SK-N-SH (cell line): ENCODE measurements around the gene COG4. TPM values are rescaled to one million over a fixed set of nuclear protein-coding genes. Genes with fewer than 3 reads are reported as not detected.

Experiments
- CTCF ChIA-PET: fragments of 300-600, 350-600 bp; formaldehyde crosslinking; extraction: SDS; loops from one replicate; lab custom pipeline; 2021; lab: Yijun Ruan, JAX
- POLR2A ChIA-PET: fragments of 350-600 bp; sonication (Branson Sonifier 250); formaldehyde crosslinking; extraction: SDS; loops from one replicate; lab custom pipeline; 2020; ENCODE audit warnings: antibody characterized with exemption, inconsistent platforms; lab: Yijun Ruan, JAX
- DNase-seq: peaks from one replicate; pipeline ENCODE4 v3.0.0; 2012
- H2AFZ ChIP-seq: fragments of 200-600 bp; sonication (generic); 2 replicates; pipeline ENCODE4 v1.8.1; 2016; ENCODE audit warnings: antibody characterized with exemption, mild to moderate bottlenecking, low read depth
- H3F3A ChIP-seq: fragments of 200-600 bp; sonication (generic); replicated peaks from 2 replicates; pipeline ENCODE3; 2016; ENCODE audit warnings: antibody characterized with exemption, mild to moderate bottlenecking; ENCODE audit not compliant: insufficient read depth
- H3K27ac ChIP-seq, 2 experiments: fragments of 200-500 bp in 1 of 2; fragments of 200-600 bp in 1 of 2; sonication (Bioruptor generic) in 1 of 2; sonication (generic), shearing (Covaris generic) in 1 of 2; 2 replicates each; pipeline versions ENCODE4 v1.5.1 to v1.6.1; 2014 to 2016; ENCODE audit warnings: low read depth in 2 of 2, inconsistent platforms in 1 of 2, low read length in 1 of 2, mild to moderate bottlenecking in 1 of 2, mixed read lengths in 1 of 2
- H3K27me3 ChIP-seq: fragments of 200-600 bp; sonication (generic), shearing (Covaris generic); 2 replicates; pipeline ENCODE4 v1.6.1; 2016; ENCODE audit warnings: mixed run types; ENCODE audit not compliant: insufficient read depth
- H3K36me3 ChIP-seq, 2 experiments: fragments of 200-500 bp in 1 of 2; fragments of 200-600 bp in 1 of 2; sonication (Bioruptor generic) in 1 of 2; sonication (generic) in 1 of 2; replicated peaks in 1 of 2; 2 replicates each; pipeline versions ENCODE3 to v1.5.1; 2014 to 2016; ENCODE audit warnings: low read length in 1 of 2, mild to moderate bottlenecking in 1 of 2; ENCODE audit not compliant: insufficient read depth in 2 of 2, control insufficient read depth in 1 of 2
- H3K4me1 ChIP-seq, 2 experiments: fragments of 200-500 bp in 1 of 2; fragments of 200-600 bp in 1 of 2; sonication (Bioruptor generic) in 1 of 2; sonication (generic), shearing (Covaris generic) in 1 of 2; 2 replicates each; pipeline versions ENCODE4 v1.5.1 to v1.6.1; 2014 to 2016; ENCODE audit warnings: low read depth in 1 of 2, low read length in 1 of 2, mixed run types in 1 of 2; ENCODE audit not compliant: insufficient read depth in 2 of 2, control insufficient read depth in 1 of 2
- H3K4me2 ChIP-seq: fragments of 200-600 bp; sonication (generic), shearing (Covaris generic); 2 replicates; pipeline ENCODE4 v1.6.1; 2017; ENCODE audit warnings: mixed run types
- H3K4me3 ChIP-seq, 2 experiments: fragments of 200-500 bp in 1 of 2; fragments of 200-600 bp in 1 of 2; sonication (Bioruptor generic) in 1 of 2; sonication (generic), shearing (Covaris generic) in 1 of 2; 2 replicates each; pipeline versions ENCODE4 v1.5.1 to v1.8.1; 2014 to 2016; ENCODE audit warnings: low read depth in 2 of 2, inconsistent platforms in 1 of 2, low read length in 1 of 2, mild to moderate bottlenecking in 1 of 2, mixed read lengths in 1 of 2, moderate library complexity in 1 of 2
- H3K79me2 ChIP-seq: fragments of 200-600 bp; sonication (generic); 2 replicates; pipeline ENCODE4 v1.8.1; 2017; ENCODE audit warnings: mild to moderate bottlenecking; ENCODE audit not compliant: insufficient read depth
- H3K9ac ChIP-seq: fragments of 200-600 bp; sonication (generic); 2 replicates; pipeline ENCODE4 v1.6.1; 2017; ENCODE audit warnings: mixed run types
- H3K9me2 ChIP-seq: fragments of 200-600 bp; sonication (generic); 2 replicates; pipeline ENCODE4 v1.6.1; 2017; ENCODE audit warnings: mixed run types
- H3K9me3 ChIP-seq: fragments of 200-600 bp; sonication (generic); 2 replicates; pipeline ENCODE4 v1.6.1; 2017; ENCODE audit warnings: mixed run types, mild to moderate bottlenecking, moderate library complexity
- H4K20me1 ChIP-seq: fragments of 200-600 bp; sonication (generic); 2 replicates; pipeline ENCODE4 v1.6.1; 2017; ENCODE audit warnings: mild to moderate bottlenecking, mixed run types; ENCODE audit not compliant: insufficient read depth
- CHD2 ChIP-seq: fragments of 150-350 bp; IDR thresholded peaks from 2 replicates; pipeline ENCODE4 v1.6.1; 2018; ENCODE audit warnings: low read length; ENCODE audit not compliant: partially characterized antibody
- FOSL2 ChIP-seq: IDR thresholded peaks from 2 replicates; pipeline ENCODE4 v1.4.0; 2012; ENCODE audit warnings: low read depth, mild to moderate bottlenecking, moderate library complexity, borderline replicate concordance
- GATA2 ChIP-seq: sonication (generic); formaldehyde crosslinking; IDR thresholded peaks from 2 replicates; pipeline ENCODE4 v1.5.0; 2020; ENCODE audit warnings: mild to moderate bottlenecking, missing genetic modification reagents
- MAX ChIP-seq: IDR thresholded peaks from 2 replicates; pipeline ENCODE4 v1.4.0; 2012; ENCODE audit warnings: low read depth
- PBX3 ChIP-seq: IDR thresholded peaks from 2 replicates; pipeline ENCODE4; 2012
- POLR2AphosphoS5 ChIP-seq: IDR thresholded peaks from 2 replicates; pipeline ENCODE4 v1.6.1; 2012; ENCODE audit warnings: low read depth, low read length
- RAD21 ChIP-seq: IDR thresholded peaks from 2 replicates; pipeline ENCODE4 v1.6.1; 2012; ENCODE audit warnings: mild to moderate bottlenecking, low read length
- WGBS: methylation state at CpG from one replicate; pipeline ENCODE4 v1.1.6; 2017; ENCODE audit warnings: low lambda C conversion rate; 5-methylcytosine and 5-hydroxymethylcytosine counted together
- polyA plus RNA-seq, 3 experiments: library from polyadenylated mRNA; depleted of rRNA; stranded (reverse); fragments of >200 nt; gene quantifications; 2 replicates each; pipeline ENCODE4 v1.2.3, GENCODE V29; 2012

Gene COG4
- polyA plus RNA-seq, 1 of the 3 experiments (the other 2 are of a cell fraction) = 54.4 TPM

GRCh38 chr16:70522216-70523075 lies 908 bp downstream of the COG4 start:
- H3F3A ChIP-seq = peaks cover 31% of the 10 kb centered on the region
- peaks cover 12 to 24% of the 10 kb centered on the region in 2 experiments; a peak in 3 of 4 replicates for H3K4me1 ChIP-seq
- H3K79me2 ChIP-seq = peaks cover 78% of the 10 kb centered on the region
- H4K20me1 ChIP-seq = peaks cover 16% of the 10 kb centered on the region
- ChIA-PET CTCF (interaction anchor here (0.6 to 1.0 kb wide), 3 partner anchors 18 to 441 kb away, joined by 3 read pairs; no protein-coding TSS in a partner anchor), POLR2A (interaction anchor here (0.6 to 0.7 kb wide), 3 partner anchors 127 to 237 kb away, joined by 3 to 6 read pairs (median 4); partner anchors contain the start of gene DDX19A)
- no peaks in the 10 kb centered on the region for H3K27me3 ChIP-seq
- H3K4me3 ChIP-seq = peak overlapping the region; percentile 72 to 90
- TF ChIP-seq CHD2 (no peak), PBX3 (no peak), RAD21 (no peak), MAX (no peak), GATA2 (CRISPR knock-in tag) (no peak)
- 51% methylated on average over 18 of the region's 18 CpGs for WGBS
- peak overlapping the region; percentile 89 for H3K9ac ChIP-seq
- peaks cover 11 to 29% of the 10 kb centered on the region in 2 experiments for H3K36me3 ChIP-seq
- H3K27ac ChIP-seq = peak overlapping the region; percentile 84 to 85; a peak in 3 of 4 replicates
- peak overlapping the region; percentile 91 for H3K4me2 ChIP-seq
- H3K9me2 ChIP-seq = no peaks in the 10 kb centered on the region
- no peaks in the 10 kb centered on the region for H3K9me3 ChIP-seq
- peak overlapping the region; percentile 85 for H2AFZ ChIP-seq
- no peak for DNase-seq

- Histone ChIP-seq H3K27me3 (no peaks in the 10 kb centered on the region), H3K9ac (no peak overlapping the region), H4K20me1 (no peaks in the 10 kb centered on the region; the same call in 1 of the 2 replicates), H3K4me3 (no peak overlapping the region), H3K4me2 (peak overlapping the region; percentile 57), H3K9me3 (no peaks in the 10 kb centered on the region), H3K4me1 (peaks cover 6 to 10% of the 10 kb centered on the region in 2 experiments; a peak in 3 of 4 replicates), H3K79me2 (peaks cover 61% of the 10 kb centered on the region), H3K36me3 (peaks cover 8 to 23% of the 10 kb centered on the region in 2 experiments), H3F3A (peaks cover 23% of the 10 kb centered on the region), H3K9me2 (no peaks in the 10 kb centered on the region), H2AFZ (no peak overlapping the region), H3K27ac (peak overlapping the region in 1 of 2 experiments; percentile 52; a peak in 2 of 4 replicates)
- no peak for DNase-seq
- POLR2A ChIA-PET = no interaction called here
- CTCF ChIA-PET = no interaction called here
- peak; percentile 22; the same call in 1 of the 2 replicates for TF ChIP-seq FOSL2
- TF ChIP-seq POLR2AphosphoS5 = no peak
- WGBS = 67% methylated on average over 8 of the region's 8 CpGs
Measured at GRCh38 chr16:70520612-70521297, 2.6 kb downstream of the COG4 start.
